WTC11 (cell line): Measurements from ENCODE around the gene ZPLD1.

ENCODE experiments used
- CREB1 ChIP-seq: sonication (generic); formaldehyde crosslinking; IDR thresholded peaks from 2 replicates; pipeline ENCODE4 v1.8.0; 2023; ENCODE audit warnings: mild to moderate bottlenecking, missing genetic modification reagents
- ESRRA ChIP-seq: sonication (generic); formaldehyde crosslinking; IDR thresholded peaks from 2 replicates; pipeline ENCODE4 v1.8.1; 2022; ENCODE audit warnings: mild to moderate bottlenecking, missing genetic modification reagents, borderline replicate concordance
- MYBL2 ChIP-seq: sonication (generic); formaldehyde crosslinking; IDR thresholded peaks from 2 replicates; pipeline ENCODE4 v1.8.1; 2023; ENCODE audit warnings: mild to moderate bottlenecking, moderate library complexity, missing genetic modification reagents
- NR2C2 ChIP-seq: sonication (generic); formaldehyde crosslinking; IDR thresholded peaks from 2 replicates; pipeline ENCODE4 v1.8.0; 2022; ENCODE audit warnings: mild to moderate bottlenecking, missing genetic modification reagents
- SP1 ChIP-seq: sonication (generic); formaldehyde crosslinking; conservative IDR thresholded peaks from 2 replicates; pipeline ENCODE4 v1.8.1; 2022; ENCODE audit warnings: missing genetic modification reagents
- TF ChIP-seq, protein P1 (sequence below): fragments of 250-450 bp; sonication (Bioruptor Pico); IDR thresholded peaks from 2 replicates; pipeline ENCODE4 v2.1.2; 2022; ENCODE audit warnings: mild to moderate bottlenecking, moderate library complexity
- TF ChIP-seq, protein P2 (sequence below): sonication (generic); formaldehyde crosslinking; IDR thresholded peaks from 2 replicates; pipeline ENCODE4 v1.8.1; 2023; ENCODE audit warnings: mild to moderate bottlenecking, missing genetic modification reagents
- TF ChIP-seq, protein P3 (sequence below): fragments of 200-600 bp; IDR thresholded peaks from 2 replicates; pipeline ENCODE4 v1.8.0; 2022; ENCODE audit warnings: antibody characterized with exemption
- TF ChIP-seq, protein P4 (sequence below): sonication (generic); formaldehyde crosslinking; IDR thresholded peaks from 2 replicates; pipeline ENCODE4 v1.8.0; 2022; ENCODE audit warnings: mild to moderate bottlenecking, missing genetic modification reagents
- TF ChIP-seq, protein P5 (sequence below): sonication (generic); formaldehyde crosslinking; IDR thresholded peaks from 2 replicates; pipeline ENCODE4 v1.8.1; 2022; ENCODE audit warnings: low read depth, missing genetic modification reagents, borderline replicate concordance

DNA sequence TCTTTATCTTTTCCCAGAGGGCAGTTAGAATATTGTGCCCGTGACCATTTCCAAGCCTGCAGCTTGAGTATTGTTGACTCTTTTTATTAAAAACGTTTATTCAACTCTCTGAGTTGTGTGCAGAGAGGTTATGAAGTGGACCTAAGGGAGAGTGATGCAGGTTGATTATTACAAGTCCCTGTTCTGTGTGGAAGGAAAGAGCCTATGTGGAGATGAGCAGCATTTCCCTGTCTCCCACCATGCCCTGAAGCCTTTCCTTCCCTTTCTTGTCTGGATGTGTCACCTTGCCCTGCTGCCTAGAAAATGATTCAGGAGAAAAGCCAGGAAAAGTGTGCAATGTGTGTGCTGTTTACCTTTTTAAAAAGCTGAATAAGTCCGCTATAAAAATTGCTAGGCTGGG lies 19.4 kb downstream of the ZPLD1 start:
- TF ChIP-seq SP1 = no peak
- TF ChIP-seq, protein P1, sequence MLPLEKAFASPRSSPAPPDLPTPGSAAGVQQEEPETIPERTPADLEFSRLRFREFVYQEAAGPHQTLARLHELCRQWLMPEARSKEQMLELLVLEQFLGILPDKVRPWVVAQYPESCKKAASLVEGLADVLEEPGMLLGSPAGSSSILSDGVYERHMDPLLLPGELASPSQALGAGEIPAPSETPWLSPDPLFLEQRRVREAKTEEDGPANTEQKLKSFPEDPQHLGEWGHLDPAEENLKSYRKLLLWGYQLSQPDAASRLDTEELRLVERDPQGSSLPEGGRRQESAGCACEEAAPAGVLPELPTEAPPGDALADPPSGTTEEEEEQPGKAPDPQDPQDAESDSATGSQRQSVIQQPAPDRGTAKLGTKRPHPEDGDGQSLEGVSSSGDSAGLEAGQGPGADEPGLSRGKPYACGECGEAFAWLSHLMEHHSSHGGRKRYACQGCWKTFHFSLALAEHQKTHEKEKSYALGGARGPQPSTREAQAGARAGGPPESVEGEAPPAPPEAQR = no peak
- TF ChIP-seq, protein P2, sequence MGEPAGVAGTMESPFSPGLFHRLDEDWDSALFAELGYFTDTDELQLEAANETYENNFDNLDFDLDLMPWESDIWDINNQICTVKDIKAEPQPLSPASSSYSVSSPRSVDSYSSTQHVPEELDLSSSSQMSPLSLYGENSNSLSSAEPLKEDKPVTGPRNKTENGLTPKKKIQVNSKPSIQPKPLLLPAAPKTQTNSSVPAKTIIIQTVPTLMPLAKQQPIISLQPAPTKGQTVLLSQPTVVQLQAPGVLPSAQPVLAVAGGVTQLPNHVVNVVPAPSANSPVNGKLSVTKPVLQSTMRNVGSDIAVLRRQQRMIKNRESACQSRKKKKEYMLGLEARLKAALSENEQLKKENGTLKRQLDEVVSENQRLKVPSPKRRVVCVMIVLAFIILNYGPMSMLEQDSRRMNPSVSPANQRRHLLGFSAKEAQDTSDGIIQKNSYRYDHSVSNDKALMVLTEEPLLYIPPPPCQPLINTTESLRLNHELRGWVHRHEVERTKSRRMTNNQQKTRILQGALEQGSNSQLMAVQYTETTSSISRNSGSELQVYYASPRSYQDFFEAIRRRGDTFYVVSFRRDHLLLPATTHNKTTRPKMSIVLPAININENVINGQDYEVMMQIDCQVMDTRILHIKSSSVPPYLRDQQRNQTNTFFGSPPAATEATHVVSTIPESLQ = no peak
- TF ChIP-seq CREB1 (CRISPR knock-in tag) = no peak
- TF ChIP-seq, protein P3, sequence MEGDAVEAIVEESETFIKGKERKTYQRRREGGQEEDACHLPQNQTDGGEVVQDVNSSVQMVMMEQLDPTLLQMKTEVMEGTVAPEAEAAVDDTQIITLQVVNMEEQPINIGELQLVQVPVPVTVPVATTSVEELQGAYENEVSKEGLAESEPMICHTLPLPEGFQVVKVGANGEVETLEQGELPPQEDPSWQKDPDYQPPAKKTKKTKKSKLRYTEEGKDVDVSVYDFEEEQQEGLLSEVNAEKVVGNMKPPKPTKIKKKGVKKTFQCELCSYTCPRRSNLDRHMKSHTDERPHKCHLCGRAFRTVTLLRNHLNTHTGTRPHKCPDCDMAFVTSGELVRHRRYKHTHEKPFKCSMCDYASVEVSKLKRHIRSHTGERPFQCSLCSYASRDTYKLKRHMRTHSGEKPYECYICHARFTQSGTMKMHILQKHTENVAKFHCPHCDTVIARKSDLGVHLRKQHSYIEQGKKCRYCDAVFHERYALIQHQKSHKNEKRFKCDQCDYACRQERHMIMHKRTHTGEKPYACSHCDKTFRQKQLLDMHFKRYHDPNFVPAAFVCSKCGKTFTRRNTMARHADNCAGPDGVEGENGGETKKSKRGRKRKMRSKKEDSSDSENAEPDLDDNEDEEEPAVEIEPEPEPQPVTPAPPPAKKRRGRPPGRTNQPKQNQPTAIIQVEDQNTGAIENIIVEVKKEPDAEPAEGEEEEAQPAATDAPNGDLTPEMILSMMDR = no peak
- TF ChIP-seq NR2C2 (CRISPR knock-in tag) = no peak
- TF ChIP-seq, protein P4, sequence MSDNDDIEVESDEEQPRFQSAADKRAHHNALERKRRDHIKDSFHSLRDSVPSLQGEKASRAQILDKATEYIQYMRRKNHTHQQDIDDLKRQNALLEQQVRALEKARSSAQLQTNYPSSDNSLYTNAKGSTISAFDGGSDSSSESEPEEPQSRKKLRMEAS (CRISPR knock-in tag) = no peak
- no peak for TF ChIP-seq ESRRA
- no peak for TF ChIP-seq MYBL2 (CRISPR knock-in tag)
- TF ChIP-seq, protein P5, sequence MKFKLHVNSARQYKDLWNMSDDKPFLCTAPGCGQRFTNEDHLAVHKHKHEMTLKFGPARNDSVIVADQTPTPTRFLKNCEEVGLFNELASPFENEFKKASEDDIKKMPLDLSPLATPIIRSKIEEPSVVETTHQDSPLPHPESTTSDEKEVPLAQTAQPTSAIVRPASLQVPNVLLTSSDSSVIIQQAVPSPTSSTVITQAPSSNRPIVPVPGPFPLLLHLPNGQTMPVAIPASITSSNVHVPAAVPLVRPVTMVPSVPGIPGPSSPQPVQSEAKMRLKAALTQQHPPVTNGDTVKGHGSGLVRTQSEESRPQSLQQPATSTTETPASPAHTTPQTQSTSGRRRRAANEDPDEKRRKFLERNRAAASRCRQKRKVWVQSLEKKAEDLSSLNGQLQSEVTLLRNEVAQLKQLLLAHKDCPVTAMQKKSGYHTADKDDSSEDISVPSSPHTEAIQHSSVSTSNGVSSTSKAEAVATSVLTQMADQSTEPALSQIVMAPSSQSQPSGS (CRISPR knock-in tag) = no peak
